ENCODE measurements around the gene SCN8A. TPM values are rescaled to one million over a fixed set of nuclear protein-coding genes. Genes with fewer than 3 reads are reported as not detected.

The SCN8A gene
- total and polyA plus RNA-seq, 2 experiments from 2014 or later = 4.6 to 23.9 TPM

- no peak for ATAC-seq
- no peak for DNase-seq (ENCODE audit: low spot score)
- Mint-ChIP-seq H3K4me1 (no peaks in the 10 kb centered on the region), H3K27ac (no peak overlapping the region), H3K4me3 (no peak overlapping the region), H3K27me3 (ENCODE audit: insufficient read depth, low read depth, poor library complexity) (no peaks in the 10 kb centered on the region), H3K9me3 (no peaks in the 10 kb centered on the region), H3K36me3 (ENCODE audit: low read depth) (peaks cover 14% of the 10 kb centered on the region)
- Histone ChIP-seq H3K27ac (ENCODE audit: low read depth) (no peak overlapping the region), H3K79me2 (replicated peaks; ENCODE audit: insufficient read depth) (no peaks in the 10 kb centered on the region), H3K4me1 (ENCODE audit: insufficient read depth) (no peaks in the 10 kb centered on the region), H3K4me2 (no peak overlapping the region), H3K36me3 (ENCODE audit: insufficient read depth) (peaks cover 11% of the 10 kb centered on the region), H3K27me3 (ENCODE audit: insufficient read depth) (no peaks in the 10 kb centered on the region), H3K9me2 (ENCODE audit: insufficient read depth) (no peaks in the 10 kb centered on the region), H3K4me3 (no peak overlapping the region), H2AFZ (no peak overlapping the region), H4K20me1 (replicated peaks; ENCODE audit: insufficient read depth) (peaks cover 11% of the 10 kb centered on the region; the same call in 1 of the 2 replicates), H3F3A (replicated peaks; ENCODE audit: low read depth) (no peaks in the 10 kb centered on the region)
- no peak for TF ChIP-seq POLR2AphosphoS5 (IDR thresholded peaks at IDR 0.05; ENCODE audit: low read depth)
- no peak for TF ChIP-seq CREB1 (CRISPR knock-in tag; IDR thresholded peaks at IDR 0.05; ENCODE audit: low read depth)
- no peak for TF ChIP-seq CTCF (conservative IDR thresholded peaks at IDR 0.05; ENCODE audit: low read depth in 2 of 2)
- no peak for TF ChIP-seq REST (IDR thresholded peaks at IDR 0.05; ENCODE audit: unreplicated experiment)
- TF ChIP-seq EZH2phosphoT487 (IDR thresholded peaks at IDR 0.05; ENCODE audit: unreplicated experiment) = no peak
- TF ChIP-seq JUNB (IDR thresholded peaks at IDR 0.05; ENCODE audit: unreplicated experiment) = no peak
- TF ChIP-seq NANOG (IDR thresholded peaks at IDR 0.05; ENCODE audit: borderline replicate concordance) = no peak
- no peak for TF ChIP-seq EZH2 (IDR thresholded peaks at IDR 0.05; ENCODE audit: low read depth, unreplicated experiment)
- no peak for TF ChIP-seq ZNF331 (CRISPR knock-in tag; IDR thresholded peaks at IDR 0.05; ENCODE audit: low read depth)
- TF ChIP-seq STAT1 (IDR thresholded peaks at IDR 0.05; ENCODE audit: unreplicated experiment) = no peak
- no peak for TF ChIP-seq ZNF114 (CRISPR knock-in tag; IDR thresholded peaks at IDR 0.05)
- no peak for TF ChIP-seq ETS1 (IDR thresholded peaks at IDR 0.05)
- TF ChIP-seq ZNF462 (CRISPR knock-in tag; IDR thresholded peaks at IDR 0.05) = no peak
Observed at GRCh38 chr12:51748235-51748634, 157.2 kb downstream of the SCN8A start.

All from GM23338 (cell line).